Endothelial cell of umbilical vein (primary cell): ENCODE results near the gene GIPC1. TPM values are rescaled to one million over a fixed set of nuclear protein-coding genes. Genes with fewer than 3 reads are reported as not detected.
A peak's percentile ranks its signal among the peaks of the same experiment; 100 is the strongest.

ENCODE experiments used
- BruUV-seq: library from RNA; stranded (reverse); fragments of 400-500 nt; replicated peaks from 2 replicates; lab custom pipeline; 2021; lab: Mats Ljungman, UMichigan
- CTCF ChIA-PET: fragments of 300-600, 350-600 bp; sonication (Branson Sonifier 250); formaldehyde crosslinking; loops from one replicate; lab custom pipeline; 2021; ENCODE audit warnings: antibody characterized with exemption, inconsistent platforms; lab: Charles Lee
- POLR2A ChIA-PET: fragments of 300-600, 350-600 bp; sonication (Branson Sonifier 250); formaldehyde crosslinking; loops from one replicate; lab custom pipeline; 2021; ENCODE audit warnings: antibody characterized with exemption, inconsistent platforms; lab: Charles Lee
- DNase-seq: peaks from one replicate; pipeline ENCODE4 v3.0.0-alpha.2; 2011; ENCODE audit warnings: low read depth, low spot score
- FAIRE-seq: peaks from 2 replicates; lab custom pipeline; 2011; peaks lifted over from hg19 to GRCh38; lab: Jason Lieb, UNC
- H2AFZ ChIP-seq: 2 replicates; pipeline ENCODE4 v1.6.0; 2012; ENCODE audit warnings: low read depth, low read length, control low read depth, inconsistent platforms
- H3K27ac ChIP-seq: 2 replicates; pipeline ENCODE4 v1.5.1; 2011; ENCODE audit warnings: low read depth, mild to moderate bottlenecking, control low read depth, low read length, moderate library complexity; ENCODE audit not compliant: insufficient read depth
- H3K27me3 ChIP-seq, 2 experiments: 2 replicates each; pipeline versions ENCODE4 v1.6.0 to v1.6.1; 2011; ENCODE audit warnings: low read length in 2 of 2, mixed read lengths in 1 of 2; ENCODE audit not compliant: control insufficient read depth in 2 of 2, insufficient read depth in 2 of 2
- H3K36me3 ChIP-seq, 2 experiments: 2 replicates in 1 of 2; 3 replicates in 1 of 2; pipeline ENCODE4 v1.5.1; 2011; ENCODE audit warnings: low read length in 2 of 2, mild to moderate bottlenecking in 1 of 2, moderate library complexity in 1 of 2; ENCODE audit not compliant: control insufficient read depth in 2 of 2, insufficient read depth in 2 of 2; ENCODE audit errors: extremely low read depth in 1 of 2
- H3K4me1 ChIP-seq: 3 replicates; pipeline ENCODE4 v1.5.1; 2011; ENCODE audit warnings: mild to moderate bottlenecking, low read length; ENCODE audit not compliant: control insufficient read depth, insufficient read depth; ENCODE audit errors: extremely low read depth
- H3K4me2 ChIP-seq: 2 replicates; pipeline ENCODE4 v1.6.1; 2011; ENCODE audit warnings: low read length, control low read depth, mixed read lengths; ENCODE audit not compliant: insufficient read depth
- H3K4me3 ChIP-seq, 3 experiments: fragments of 200-600 bp in 1 of 3; sonication (generic), shearing (Covaris generic) in 1 of 3; replicated peaks in 1 of 3; 2 replicates each; pipeline ENCODE4 v1.5.1; 2011 to 2016; ENCODE audit warnings: control low read depth in 3 of 3, low read length in 3 of 3, mild to moderate bottlenecking in 2 of 3, inconsistent platforms in 1 of 3, low read depth in 1 of 3, moderate library complexity in 1 of 3; ENCODE audit not compliant: insufficient read depth in 1 of 3
- H3K79me2 ChIP-seq: 2 replicates; pipeline ENCODE4 v1.6.0; 2012; ENCODE audit warnings: low read length, inconsistent platforms; ENCODE audit not compliant: control insufficient read depth, insufficient read depth
- H3K9ac ChIP-seq: replicated peaks from 2 replicates; pipeline ENCODE3; 2011; ENCODE audit warnings: low read length, control low read depth; ENCODE audit not compliant: insufficient read depth; ENCODE audit errors: extremely low read depth
- H3K9me1 ChIP-seq: replicated peaks from 3 replicates; pipeline ENCODE4 v1.6.0; 2011; ENCODE audit warnings: mild to moderate bottlenecking, low read length; ENCODE audit not compliant: control insufficient read depth, insufficient read depth; ENCODE audit errors: extremely low read depth
- H3K9me3 ChIP-seq: replicated peaks from 2 replicates; pipeline ENCODE4 v1.5.1; 2012; ENCODE audit warnings: low read length, inconsistent platforms; ENCODE audit not compliant: control insufficient read depth, insufficient read depth
- H4K20me1 ChIP-seq: replicated peaks from 2 replicates; pipeline ENCODE3; 2011; ENCODE audit warnings: mild to moderate bottlenecking, low read length; ENCODE audit not compliant: control insufficient read depth, insufficient read depth; ENCODE audit errors: extremely low read depth
- CTCF ChIP-seq, 2 donors: IDR thresholded peaks; 1 replicate in 1 of 2; 2 replicates in 1 of 2; pipeline ENCODE4 v1.5.1; 2011; ENCODE audit warnings: low read length in 2 of 2, mild to moderate bottlenecking in 2 of 2, moderate library complexity in 2 of 2, control low read depth in 1 of 2, inconsistent platforms in 1 of 2, low read depth in 1 of 2; ENCODE audit not compliant: insufficient read depth in 1 of 2; ENCODE audit errors: extremely low read depth in 1 of 2
- EZH2 ChIP-seq: IDR thresholded peaks from 2 replicates; pipeline ENCODE4 v1.6.1; 2012; ENCODE audit warnings: borderline replicate concordance, low read depth, mild to moderate bottlenecking, moderate library complexity, low read length, inconsistent platforms; ENCODE audit not compliant: severe bottlenecking
- FOS ChIP-seq: IDR thresholded peaks from 2 replicates; pipeline ENCODE4 v1.6.1; 2011; ENCODE audit warnings: mild to moderate bottlenecking, low read length, moderate library complexity, borderline replicate concordance; ENCODE audit not compliant: insufficient read depth
- GATA2 ChIP-seq: IDR thresholded peaks from 2 replicates; pipeline ENCODE4 v1.7.0; 2011; ENCODE audit warnings: low read depth, mild to moderate bottlenecking, moderate library complexity, mixed read lengths, low read length; ENCODE audit not compliant: insufficient read length, insufficient read depth
- JUN ChIP-seq: IDR thresholded peaks from 2 replicates; pipeline ENCODE4 v1.6.1; 2011; ENCODE audit warnings: borderline replicate concordance, low read depth; ENCODE audit not compliant: insufficient read length, insufficient read depth
- MAX ChIP-seq: IDR thresholded peaks from 2 replicates; pipeline ENCODE4 v1.6.1; 2011; ENCODE audit not compliant: insufficient read depth, insufficient read length
- MYC ChIP-seq: IDR thresholded peaks from one replicate; pipeline ENCODE4 v1.6.1; 2011; ENCODE audit warnings: mild to moderate bottlenecking, low read depth, low read length
- POLR2A ChIP-seq: IDR thresholded peaks from 2 replicates; pipeline ENCODE4 v1.6.1; 2012; ENCODE audit warnings: low read depth, mild to moderate bottlenecking, control low read depth, low read length
- POLR2AphosphoS5 ChIP-seq: IDR thresholded peaks from 2 replicates; pipeline ENCODE4 v1.6.1; 2012; ENCODE audit warnings: low read depth, mild to moderate bottlenecking, control low read depth, low read length, moderate library complexity; ENCODE audit not compliant: insufficient read depth
- dilution Hi-C: fragments of 300-500 bp; cut with MboI; formaldehyde crosslinking; loops from one replicate; pipeline ENCODE4 v1.15.0; 2019; ENCODE audit warnings: low sequenced_read_pairs; ENCODE audit not compliant: extremely low pct_ligation_motif_present
- intact Hi-C: fragments of 100-400 bp; cut with micrococcal nuclease; formaldehyde crosslinking; loops from one replicate; pipeline ENCODE4 v1.10.0; 2022
- polyA plus RNA-seq, 4 experiments: library from polyadenylated mRNA; depleted of rRNA in 3 of 4; stranded (reverse) in 3 of 4; unstranded in 1 of 4; fragments of >200 nt; gene quantifications; 2 replicates each; pipeline versions ENCODE4 v1.2.1 to v1.2.3, GENCODE V29; 2011 to 2012; ENCODE audit warnings: missing spikeins in 1 of 4
- total RNA-seq: library from RNA; stranded (reverse); gene quantifications from 2 replicates; pipeline ENCODE4 v1.2.3, GENCODE V29; 2021

The GIPC1 gene
- total and polyA plus RNA-seq, 2 donors (not counting 3 experiments of a cell fraction or from before 2014, with no cell fraction given) = 108 to 141 TPM

- Histone ChIP-seq H2AFZ (peak overlapping the region; percentile 61), H3K36me3 (peaks cover 0 to 2% of the 10 kb centered on the region in 2 experiments), H3K9ac (no peak overlapping the region), H3K27ac (no peak overlapping the region), H3K4me2 (peak overlapping the region; percentile 6), H3K27me3 (no peaks in the 10 kb centered on the region), H3K79me2 (peaks cover 23% of the 10 kb centered on the region), H3K4me3 (no peak overlapping the region), H3K9me3 (no peaks in the 10 kb centered on the region), H3K9me1 (no peaks in the 10 kb centered on the region), H4K20me1 (no peaks in the 10 kb centered on the region), H3K4me1 (peaks cover 23% of the 10 kb centered on the region)
- FAIRE-seq (peak; percentile 58), DNase-seq (no peak)
- ChIA-PET CTCF (interaction anchor here (0.7 to 2.9 kb wide), 10 partner anchors 9 to 30 kb away, joined by 3 to 13 read pairs (median 4); partner anchors contain the start of gene PTGER1), POLR2A (interaction anchor here (0.6 to 3.0 kb wide), 3 partner anchors 21 to 36 kb away, joined by 6 to 22 read pairs (median 8); partner anchors contain the start of gene DNAJB1)
- no peak for TF ChIP-seq MYC
- no peak for TF ChIP-seq FOS
- TF ChIP-seq POLR2AphosphoS5 = no peak
- TF ChIP-seq EZH2 = no peak
- no peak for TF ChIP-seq GATA2
- TF ChIP-seq MAX = no peak
- no peak for TF ChIP-seq POLR2A
- no peak for TF ChIP-seq JUN
- no peak for TF ChIP-seq CTCF (IDR thresholded peaks at IDR 0.05; ENCODE audit: extremely low read depth in 1 of 2, insufficient read depth in 1 of 2, low read depth in 1 of 2, low read length in 2 of 2)
- dilution Hi-C loops (no loop called here), intact Hi-C loops (loop anchor here (1.0 kb wide), 1 partner anchor 20 kb away; no protein-coding TSS in a partner anchor)
- no TSS peak for BruUV-seq
Measured at GRCh38 chr19:14496834-14497227, 904 bp upstream of the GIPC1 start.
